ENCODE data around the gene ANKRD53. TPM values are rescaled to one million over a fixed set of nuclear protein-coding genes. Genes with fewer than 3 reads are reported as not detected.

The ANKRD53 gene
- total and polyA plus RNA-seq, 9 of the 15 experiments (the other 6 are each of a cell fraction or from before 2014, with no cell fraction given): 0.18 TPM; not detected in 8

DNA sequence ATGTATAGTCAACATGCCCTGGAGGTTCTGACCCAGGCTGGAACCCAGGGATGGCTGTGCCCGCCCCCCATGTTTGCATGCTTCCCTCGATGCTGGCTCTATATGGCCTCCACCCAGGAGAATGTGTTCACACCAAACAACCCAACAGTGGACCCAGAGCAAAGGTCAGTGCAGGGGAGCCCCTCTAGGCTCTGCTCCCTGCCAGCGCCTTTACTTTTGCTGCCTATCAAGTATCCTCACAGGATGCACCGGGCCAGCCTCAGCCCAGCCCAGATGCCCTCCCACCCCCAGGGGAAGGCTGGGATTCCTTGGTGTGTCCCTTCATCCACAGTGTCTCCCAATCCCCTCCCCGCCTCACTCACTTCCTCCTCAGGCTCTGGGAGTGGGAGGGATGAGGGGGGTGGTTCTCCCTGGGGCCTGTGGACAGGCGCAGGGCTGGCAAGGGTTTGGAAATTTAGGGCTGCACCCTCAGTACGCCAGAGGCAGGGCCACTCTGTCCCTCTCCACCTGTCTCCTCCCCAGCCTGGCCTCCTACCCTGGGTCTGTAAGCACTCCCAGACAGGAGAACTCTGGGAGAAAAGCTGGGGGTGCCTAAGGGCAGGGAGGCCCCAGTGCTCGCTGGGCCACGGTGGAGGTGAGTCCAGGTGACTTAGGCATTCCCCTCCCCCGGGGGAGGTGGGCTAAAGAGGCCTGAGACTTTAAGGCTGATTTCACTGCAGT is 40.4 kb upstream of the ANKRD53 start:
- no peak overlapping the region for H3K27ac ChIP-seq (ENCODE audit: extremely low read depth, low read depth, low read length)
- H3K4me1 ChIP-seq (replicated peaks in 1 of 2; ENCODE audit: control insufficient read depth in 2 of 2, insufficient read depth in 2 of 2, low read length in 2 of 2): peaks cover 0 to 5% of the 10 kb centered on the region in 2 experiments; a peak in 2 of 5 replicates
- no peaks in the 10 kb centered on the region for H3K36me3 ChIP-seq (ENCODE audit: control insufficient read depth, insufficient read depth, low read length)
- TF ChIP-seq ETV5 (CRISPR knock-in tag; IDR thresholded peaks at IDR 0.05; ENCODE audit: low read depth) (no peak), ZKSCAN1 (IDR thresholded peaks at IDR 0.05; ENCODE audit: low read depth, low read length) (no peak), TAL1 (IDR thresholded peaks at IDR 0.05) (no peak), MCM2 (IDR thresholded peaks at IDR 0.05; ENCODE audit: low read depth) (no peak)
- TF ChIP-seq, protein P1, sequence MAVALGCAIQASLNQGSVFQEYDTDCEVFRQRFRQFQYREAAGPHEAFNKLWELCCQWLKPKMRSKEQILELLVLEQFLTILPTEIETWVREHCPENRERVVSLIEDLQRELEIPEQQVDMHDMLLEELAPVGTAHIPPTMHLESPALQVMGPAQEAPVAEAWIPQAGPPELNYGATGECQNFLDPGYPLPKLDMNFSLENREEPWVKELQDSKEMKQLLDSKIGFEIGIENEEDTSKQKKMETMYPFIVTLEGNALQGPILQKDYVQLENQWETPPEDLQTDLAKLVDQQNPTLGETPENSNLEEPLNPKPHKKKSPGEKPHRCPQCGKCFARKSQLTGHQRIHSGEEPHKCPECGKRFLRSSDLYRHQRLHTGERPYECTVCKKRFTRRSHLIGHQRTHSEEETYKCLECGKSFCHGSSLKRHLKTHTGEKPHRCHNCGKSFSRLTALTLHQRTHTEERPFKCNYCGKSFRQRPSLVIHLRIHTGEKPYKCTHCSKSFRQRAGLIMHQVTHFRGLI (CRISPR knock-in tag; IDR thresholded peaks at IDR 0.05): no peak
- H3K9ac ChIP-seq (ENCODE audit: insufficient read depth in 1 of 2, low read depth in 2 of 2, low read length in 2 of 2): no peak overlapping the region
- intact Hi-C loops (cut with micrococcal nuclease) (no loop called here), in situ Hi-C loops (cut with MboI) (no loop called here)
- H2AFZ ChIP-seq (ENCODE audit: low read depth, low read length): no peak overlapping the region
- no TSS peak for BruUV-seq (replicated peaks)
- H3K79me2 ChIP-seq (ENCODE audit: control insufficient read depth, insufficient read depth, low read length): no peaks in the 10 kb centered on the region
- H3K27me3 ChIP-seq (ENCODE audit: control insufficient read depth in 2 of 2, insufficient read depth in 2 of 2, low read length in 2 of 2): peaks cover 10 to 52% of the 10 kb centered on the region in 2 experiments; a peak in 3 of 5 replicates
- no peak overlapping the region for H3K4me3 ChIP-seq
- ChIA-PET POLR2A (interaction anchor here (1.7 kb wide), 1 partner anchor 10 kb away, joined by 5 read pairs; no protein-coding TSS in a partner anchor), CTCF (ENCODE audit: low intra/inter-chr PET ratio) (no interaction called here)
- DNase-seq (ENCODE audit: extremely low read depth in 1 of 4, low spot score in 3 of 4) (no peak), ATAC-seq (no peak), FAIRE-seq (no peak)
- 1% methylated on average over 10 of the region's 10 CpGs for whole genome bisulfite sequencing (ENCODE audit: insufficient coverage, low coverage, missing lambda C conversion rate)
- no peak overlapping the region for H3K4me2 ChIP-seq (ENCODE audit: insufficient read depth, low read length)
- H3K9me3 ChIP-seq (replicated peaks; ENCODE audit: control insufficient read depth, insufficient read depth, low read depth, low read length): no peaks in the 10 kb centered on the region
- peaks cover 6% of the 10 kb centered on the region; the same call in 1 of the 2 replicates for H4K20me1 ChIP-seq (replicated peaks; ENCODE audit: control insufficient read depth, insufficient read depth, low read length)
- peaks cover 7% of the 10 kb centered on the region for H3K9me1 ChIP-seq (ENCODE audit: control insufficient read depth, insufficient read depth, low read length)

All from K562 (cell line).